Tibial artery (tissue), 4 donors: ENCODE results near the gene TBC1D24.

Experiments used
- DNase-seq, 2 donors: peaks; one replicate each; pipeline ENCODE4 v3.0.0-alpha.2; 2019
- H3K27ac ChIP-seq, 2 donors: fragments of 200-600 bp; sonication (generic) in 1 of 2; 1 replicate in 1 of 2; 2 replicates in 1 of 2; pipeline ENCODE4 v1.5.1; 2018 to 2019; ENCODE audit warnings: mild to moderate bottlenecking in 1 of 2
- H3K27me3 ChIP-seq, 2 donors: fragments of 200-600 bp; sonication (generic) in 1 of 2; one replicate each; pipeline versions ENCODE4 v1.5.1 to v1.6.0; 2016 to 2019
- H3K36me3 ChIP-seq, 3 donors: fragments of 200-600 bp; sonication (generic) in 2 of 3; one replicate each; pipeline ENCODE4 v1.5.1; 2016 to 2019; ENCODE audit warnings: mild to moderate bottlenecking in 2 of 3
- H3K4me1 ChIP-seq, 4 donors: fragments of 200-600 bp; sonication (generic) in 2 of 4; 1 replicate in 3 of 4; 2 replicates in 1 of 4; pipeline ENCODE4 v1.5.1; 2016 to 2019
- H3K4me3 ChIP-seq, 2 donors: fragments of 200-600 bp; sonication (generic) in 1 of 2; 1 replicate in 1 of 2; 2 replicates in 1 of 2; pipeline ENCODE4 v1.5.1; 2018 to 2019; ENCODE audit warnings: mild to moderate bottlenecking in 2 of 2
- H3K9me3 ChIP-seq, 3 donors: fragments of 200-600 bp; sonication (generic) in 1 of 3; one replicate each; pipeline ENCODE4 v1.5.1; 2016 to 2019
- intact Hi-C: fragments of 100-400 bp; cut with DNase I; formaldehyde crosslinking; loops from one replicate; pipeline ENCODE4 v1.15.0; 2023; ENCODE audit warnings: low total_unique reads
- TF ChIP-seq, protein P1 (sequence below), 2 experiments: fragments of 200-600 bp in 1 of 2; fragments of 450-650 bp in 1 of 2; IDR thresholded peaks; one replicate each; pipeline ENCODE4 v1.5.1; 2017 to 2019; ENCODE audit warnings: antibody characterized with exemption in 2 of 2, mild to moderate bottlenecking in 1 of 2, moderate library complexity in 1 of 2

Gene TBC1D24

DNA sequence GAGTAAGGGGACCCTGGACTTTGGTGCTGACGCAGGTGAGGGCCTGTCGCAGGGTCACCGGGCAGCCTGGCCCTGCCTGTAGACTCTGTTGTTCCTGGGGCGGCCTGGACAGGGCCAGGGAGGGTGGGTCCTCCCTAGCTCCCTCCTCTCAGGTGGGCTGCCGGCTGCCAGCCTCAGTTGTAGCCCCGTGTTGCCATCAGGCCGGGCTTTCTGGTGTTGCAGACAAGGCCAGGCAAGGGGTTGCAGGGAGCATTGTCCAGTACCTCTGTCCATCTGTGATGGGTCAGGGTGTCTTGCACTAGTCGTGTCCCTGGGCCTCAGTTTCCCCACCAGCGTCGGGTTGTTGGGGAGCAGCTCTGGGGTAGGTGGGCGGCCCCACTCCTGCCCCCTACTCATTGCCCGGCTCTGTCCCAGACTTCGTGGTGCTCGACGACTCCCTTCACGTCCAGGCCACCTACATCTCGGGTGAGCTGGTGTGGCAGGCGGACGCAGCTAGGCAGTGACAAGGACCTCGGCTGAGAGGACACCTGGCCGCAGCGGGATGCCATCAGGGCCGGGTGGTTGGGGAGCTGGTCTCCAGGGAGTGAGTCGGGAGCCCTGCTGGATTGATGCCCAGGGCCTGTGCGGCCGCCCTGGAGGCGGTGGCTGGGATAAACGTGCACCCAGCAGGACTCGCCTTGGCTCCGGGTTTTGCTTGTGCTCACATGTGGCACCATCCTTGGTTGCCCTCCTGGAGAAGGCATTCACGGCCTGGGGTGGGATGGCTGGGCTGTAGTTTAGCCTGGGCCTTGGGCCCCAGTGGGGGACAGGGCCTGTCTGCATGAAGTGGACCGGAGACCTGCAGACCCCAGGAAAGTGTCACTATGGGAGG lies 54.4 kb downstream of the TBC1D24 start:
- no peaks in the 10 kb centered on the region for H3K27me3 ChIP-seq
- no peaks in the 10 kb centered on the region for H3K9me3 ChIP-seq
- H3K4me3 ChIP-seq: no peak overlapping the region
- TF ChIP-seq, protein P1, sequence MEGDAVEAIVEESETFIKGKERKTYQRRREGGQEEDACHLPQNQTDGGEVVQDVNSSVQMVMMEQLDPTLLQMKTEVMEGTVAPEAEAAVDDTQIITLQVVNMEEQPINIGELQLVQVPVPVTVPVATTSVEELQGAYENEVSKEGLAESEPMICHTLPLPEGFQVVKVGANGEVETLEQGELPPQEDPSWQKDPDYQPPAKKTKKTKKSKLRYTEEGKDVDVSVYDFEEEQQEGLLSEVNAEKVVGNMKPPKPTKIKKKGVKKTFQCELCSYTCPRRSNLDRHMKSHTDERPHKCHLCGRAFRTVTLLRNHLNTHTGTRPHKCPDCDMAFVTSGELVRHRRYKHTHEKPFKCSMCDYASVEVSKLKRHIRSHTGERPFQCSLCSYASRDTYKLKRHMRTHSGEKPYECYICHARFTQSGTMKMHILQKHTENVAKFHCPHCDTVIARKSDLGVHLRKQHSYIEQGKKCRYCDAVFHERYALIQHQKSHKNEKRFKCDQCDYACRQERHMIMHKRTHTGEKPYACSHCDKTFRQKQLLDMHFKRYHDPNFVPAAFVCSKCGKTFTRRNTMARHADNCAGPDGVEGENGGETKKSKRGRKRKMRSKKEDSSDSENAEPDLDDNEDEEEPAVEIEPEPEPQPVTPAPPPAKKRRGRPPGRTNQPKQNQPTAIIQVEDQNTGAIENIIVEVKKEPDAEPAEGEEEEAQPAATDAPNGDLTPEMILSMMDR (IDR thresholded peaks at IDR 0.05): no peak
- intact Hi-C loops: no loop called here
- no peak for DNase-seq
- no peak overlapping the region for H3K27ac ChIP-seq
- peaks cover 0 to 11% (median 7%) of the 10 kb centered on the region in 4 donors for H3K4me1 ChIP-seq
- H3K36me3 ChIP-seq: peaks cover 6 to 55% (median 27%) of the 10 kb centered on the region in 3 donors

DNA sequence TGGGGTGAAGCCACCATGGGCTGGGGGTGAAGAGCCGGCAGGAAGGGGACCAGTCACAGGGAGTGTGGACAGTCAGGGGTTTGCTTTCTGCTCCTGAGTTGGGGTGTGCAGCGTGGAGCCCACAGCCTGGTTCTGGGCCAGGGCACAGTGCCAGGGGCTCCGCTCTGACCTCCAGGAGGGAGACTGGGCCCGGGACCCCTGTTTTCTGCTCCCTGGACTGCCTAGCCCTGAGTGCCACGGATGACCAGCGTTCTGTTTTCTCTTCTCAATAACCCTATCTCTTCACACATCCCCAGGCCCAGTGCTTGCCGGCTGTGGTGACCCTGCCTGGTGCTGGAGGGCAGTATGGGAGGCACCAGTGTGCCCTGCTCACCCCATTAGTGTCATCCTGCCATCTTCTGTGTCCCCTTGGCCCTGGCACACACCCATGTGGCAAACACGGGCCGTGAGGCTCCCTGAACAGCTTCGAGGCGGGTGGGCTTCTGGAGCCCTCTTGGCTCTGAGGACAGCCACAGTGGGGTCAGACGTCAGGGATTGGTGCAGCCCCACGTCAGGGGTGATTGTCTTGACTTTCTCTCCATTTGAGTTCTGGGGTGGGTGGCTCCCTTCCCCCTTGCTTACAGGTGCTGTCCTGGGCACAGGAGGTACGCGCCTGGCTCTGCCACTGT lies 55.2 kb downstream of the TBC1D24 start:
- Histone ChIP-seq H3K36me3 (peaks cover 6 to 47% (median 26%) of the 10 kb centered on the region in 3 donors), H3K9me3 (no peaks in the 10 kb centered on the region), H3K4me3 (no peak overlapping the region), H3K27me3 (no peaks in the 10 kb centered on the region), H3K4me1 (peaks cover 0 to 11% (median 7%) of the 10 kb centered on the region in 4 donors), H3K27ac (no peak overlapping the region)
- TF ChIP-seq, protein P1 (IDR thresholded peaks at IDR 0.05): no peak
- intact Hi-C loops: no loop called here
- DNase-seq: no peak

DNA sequence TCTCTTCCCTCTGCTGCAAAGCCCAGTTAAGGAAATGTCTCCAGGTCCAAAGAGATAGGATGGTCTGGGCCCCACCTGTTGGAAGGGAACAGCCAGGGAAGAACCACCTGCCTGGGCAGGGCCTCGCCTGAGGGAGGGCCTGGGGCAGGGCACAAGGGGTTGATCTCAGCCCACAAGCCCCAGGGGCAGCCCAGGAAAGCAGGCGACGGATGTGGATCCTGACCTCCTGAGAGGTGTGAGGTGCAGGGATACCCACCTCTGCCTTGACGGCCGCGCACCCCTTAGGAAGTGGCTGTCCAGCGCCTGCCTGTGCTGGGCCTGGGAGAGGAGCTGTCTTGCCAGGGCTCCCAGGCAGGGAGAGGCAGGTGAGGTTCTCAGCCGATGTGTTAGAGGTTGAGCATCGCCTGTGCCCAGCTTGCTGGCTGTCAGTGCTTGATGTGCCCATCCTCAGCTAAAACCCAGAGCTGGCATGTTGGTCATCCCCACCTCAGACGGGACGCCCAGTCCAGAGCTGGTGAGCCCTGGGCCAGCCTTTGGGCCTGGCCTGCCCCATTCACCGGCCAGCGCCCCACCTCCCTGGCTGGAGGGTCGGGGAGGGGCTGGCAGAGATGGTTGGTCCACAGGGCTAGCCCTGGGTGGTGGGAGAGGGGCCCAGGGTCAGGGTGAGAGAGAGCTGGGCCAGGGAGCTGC lies 55.8 kb downstream of the TBC1D24 start:
- TF ChIP-seq, protein P1 (IDR thresholded peaks at IDR 0.05): no peak
- H3K36me3 ChIP-seq: peaks cover 6 to 42% (median 26%) of the 10 kb centered on the region in 3 donors
- H3K27me3 ChIP-seq: no peaks in the 10 kb centered on the region
- no peak for DNase-seq
- H3K4me1 ChIP-seq: peaks cover 0 to 11% (median 7%) of the 10 kb centered on the region in 4 donors
- intact Hi-C loops: no loop called here
- H3K9me3 ChIP-seq: no peaks in the 10 kb centered on the region
- peak overlapping the region; percentile 98 to 99 for H3K27ac ChIP-seq
- peak overlapping the region in 1 of 2 donors; percentile 84 for H3K4me3 ChIP-seq

DNA sequence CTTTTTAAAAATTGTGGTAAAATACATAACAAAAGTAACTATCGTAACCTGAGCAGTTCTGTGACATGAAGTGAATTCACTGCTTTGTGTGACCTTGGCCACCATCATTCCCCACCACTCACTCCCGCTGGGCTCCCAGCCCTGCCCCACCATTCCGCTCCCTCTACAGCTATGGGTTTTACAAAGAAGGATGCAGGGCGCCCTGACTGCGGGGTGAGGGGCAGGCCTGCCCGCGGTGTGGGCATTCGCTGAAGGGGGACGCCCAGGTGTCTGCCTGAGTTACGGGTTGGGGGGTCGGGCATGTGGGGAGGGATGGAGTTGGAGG lies 56.4 kb downstream of the TBC1D24 start, which contains the start of gene CEMP1:
CEMP1 (minus strand) TSS at position 38 of the 325 bp plus-strand sequence. CDS start 335 bp downstream, outside the sequence.
- Histone ChIP-seq H3K36me3 (peaks cover 6 to 36% (median 22%) of the 10 kb centered on the region in 3 donors), H3K9me3 (no peaks in the 10 kb centered on the region), H3K27ac (peak within 1 kb of the TSS; percentile 98 to 99), H3K27me3 (no peaks in the 10 kb centered on the region), H3K4me3 (peak within 1 kb of the TSS; percentile 72 to 84), H3K4me1 (peaks cover 0 to 12% (median 7%) of the 10 kb centered on the region in 4 donors)
- TF ChIP-seq, protein P1 (IDR thresholded peaks at IDR 0.05): no peak
- DNase-seq: no peak
- intact Hi-C loops: no loop called here

DNA sequence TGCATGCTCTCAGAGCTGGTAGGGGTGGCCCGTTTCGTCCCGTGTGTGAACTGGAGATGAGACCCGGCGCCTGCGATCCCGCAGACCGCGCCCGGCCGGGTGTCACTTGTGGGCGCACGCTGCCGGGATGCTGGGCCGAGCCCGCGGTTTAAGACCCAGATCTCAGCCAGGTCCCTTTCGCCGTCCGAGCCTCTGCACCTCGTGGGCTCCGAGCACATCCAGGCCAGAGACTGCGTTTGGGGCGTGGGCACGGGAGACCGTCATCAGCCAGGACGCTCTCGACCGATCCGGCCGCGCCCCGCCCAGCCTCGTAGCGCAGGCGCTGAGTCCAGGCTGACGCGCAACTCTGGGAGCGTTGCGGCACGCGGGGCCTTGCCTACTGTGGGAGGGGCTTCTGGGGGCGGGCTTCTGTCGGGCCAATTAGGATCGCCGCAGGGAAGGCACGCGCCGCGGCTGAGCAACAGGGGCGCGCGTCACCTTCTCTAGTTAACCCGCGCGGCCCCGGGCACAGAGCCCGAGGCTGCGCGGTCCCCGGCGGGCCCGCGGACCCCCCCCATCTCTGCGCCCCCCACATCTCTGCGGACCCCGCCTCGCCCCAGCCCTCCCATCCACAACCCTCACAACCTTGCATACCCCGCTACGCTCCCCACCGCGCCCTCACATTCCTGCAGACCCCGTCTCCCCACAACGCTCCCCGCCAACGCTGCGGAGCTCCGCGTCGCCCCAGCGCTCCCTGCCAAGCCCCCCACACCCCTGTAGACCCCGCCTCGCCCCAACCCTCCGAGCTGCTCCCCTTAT lies 57.0 kb downstream of the TBC1D24 start:
- peaks cover 6 to 31% (median 19%) of the 10 kb centered on the region in 3 donors for H3K36me3 ChIP-seq
- TF ChIP-seq, protein P1 (IDR thresholded peaks at IDR 0.05): no peak
- H3K4me1 ChIP-seq: peaks cover 0 to 18% (median 8%) of the 10 kb centered on the region in 4 donors
- peak overlapping the region; percentile 72 to 84 for H3K4me3 ChIP-seq
- H3K27ac ChIP-seq: peak overlapping the region; percentile 98 to 99
- intact Hi-C loops: no loop called here
- H3K9me3 ChIP-seq: no peaks in the 10 kb centered on the region
- DNase-seq: peak; percentile 98 to 99
- no peaks in the 10 kb centered on the region for H3K27me3 ChIP-seq
